HG03432 (cell line): ENCODE results near the gene DENND2A.
"Not testable (repeated sequence)": the region's sequence is repeated elsewhere in the genome, so short reads cannot be mapped to it uniquely, and the experiment has no call there.

ENCODE experiments used
- ATAC-seq: cut with Tn5 transposase; IDR thresholded peaks from one replicate; pipeline ENCODE4 v1.9.1; 2021; ENCODE audit warnings: mild to moderate bottlenecking, moderate library complexity; ENCODE audit not compliant: unreplicated experiment

The DENND2A gene

DNA sequence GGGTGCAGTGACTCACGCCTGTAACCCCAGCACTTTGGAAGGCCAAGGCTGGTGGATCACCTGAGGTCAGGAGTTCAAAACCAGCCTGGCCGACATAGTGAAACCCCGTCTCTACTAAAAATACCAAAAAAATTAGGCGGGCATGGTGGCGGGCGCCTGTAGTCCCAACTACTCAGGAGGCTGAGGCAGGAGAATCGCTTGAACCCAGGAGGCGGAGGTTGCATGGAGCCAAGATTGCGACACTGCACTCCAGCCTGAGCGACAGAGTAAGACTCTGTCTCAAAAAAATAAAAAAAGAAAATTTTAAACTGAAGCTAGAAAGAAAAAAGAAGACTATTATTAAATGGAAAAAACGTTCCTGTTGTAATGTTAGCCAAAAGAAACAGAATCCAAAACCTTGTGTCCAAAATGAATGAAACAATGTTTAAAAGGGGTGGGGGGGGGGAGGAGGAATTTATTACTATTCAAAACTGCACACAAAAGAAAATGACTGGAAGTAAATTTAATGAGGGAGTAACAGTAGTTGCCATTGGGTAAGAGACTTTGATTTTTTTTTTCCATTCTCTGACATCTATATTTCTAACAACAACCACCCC, 20.6 kb downstream of the DENND2A start:
- not testable (repeated sequence) for ATAC-seq

DNA sequence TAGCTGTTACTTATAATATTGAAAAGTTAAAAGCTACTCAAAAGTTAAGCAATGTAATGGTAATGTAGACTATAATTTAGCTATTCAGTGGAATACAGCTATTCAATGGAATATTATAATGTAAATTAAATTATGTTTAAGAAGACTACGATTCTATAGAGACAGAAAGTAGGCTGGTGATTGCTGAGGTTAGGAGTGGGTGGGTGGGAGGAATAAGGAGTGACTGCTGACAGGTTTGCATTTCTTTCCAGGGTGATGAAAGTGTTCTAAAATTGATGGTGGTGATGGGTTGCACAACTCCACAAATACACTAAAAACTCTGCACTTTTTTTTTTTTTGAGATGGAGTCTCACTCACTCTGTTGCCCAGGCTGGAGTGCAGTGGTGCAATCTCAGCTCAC, 21.4 kb downstream of the DENND2A start:
- ATAC-seq = no peak

DNA sequence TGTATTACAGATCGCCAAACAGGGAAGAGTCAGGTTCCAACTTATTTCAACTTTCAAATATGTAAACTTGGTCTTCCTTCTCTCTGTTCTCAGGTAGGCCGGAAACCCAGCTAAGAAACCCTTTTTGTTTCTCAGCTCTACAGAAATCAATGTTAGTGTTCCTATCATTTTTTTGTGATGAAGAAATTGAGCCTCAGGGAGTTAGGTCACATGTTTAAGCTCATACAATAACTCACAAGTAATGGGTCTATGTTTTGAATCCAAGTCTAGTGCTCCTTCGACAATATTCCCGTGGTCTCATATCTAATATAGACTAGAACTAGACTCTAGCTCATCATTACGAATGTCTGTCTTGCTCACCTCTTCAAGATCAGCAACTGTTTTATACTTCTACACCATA, 22.3 kb downstream of the DENND2A start:
- no peak for ATAC-seq

DNA sequence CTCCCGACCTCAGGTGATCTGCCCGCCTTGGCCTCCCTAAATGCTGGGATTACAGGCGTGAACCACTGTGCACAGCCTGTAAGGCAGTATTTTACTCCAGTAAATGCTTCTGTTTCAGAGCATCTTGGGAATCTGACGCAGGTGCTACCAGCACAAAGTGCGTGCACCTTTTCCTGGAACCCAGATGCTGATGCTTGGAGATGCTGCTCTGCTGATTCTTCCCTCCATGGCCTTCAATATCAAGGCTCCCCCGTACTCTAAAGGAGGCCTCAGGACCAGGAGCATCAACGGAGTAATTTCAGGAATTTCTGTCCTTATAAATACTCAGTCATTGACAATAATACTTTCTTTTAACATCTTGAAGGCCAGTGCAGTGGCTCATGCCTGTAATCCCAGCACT, 23.5 kb downstream of the DENND2A start:
- ATAC-seq = no peak

DNA sequence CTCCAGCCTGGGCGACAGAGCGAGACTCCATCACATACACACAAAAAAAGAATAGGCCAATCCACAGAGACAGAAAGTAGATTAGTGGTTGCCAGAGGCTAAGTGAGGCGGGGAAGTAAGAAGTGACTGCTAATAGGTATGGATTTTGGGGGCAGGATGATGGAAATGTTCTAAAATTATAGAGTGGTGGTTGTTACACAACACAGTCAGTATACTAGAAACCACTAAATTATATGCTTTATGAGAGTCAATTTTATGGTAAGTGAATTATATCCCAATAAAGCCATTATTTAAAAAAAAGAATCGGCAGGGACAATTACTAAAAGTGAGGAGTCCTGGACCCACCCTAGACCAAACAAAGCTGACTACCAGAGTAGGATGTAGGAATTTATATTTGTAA, 24.3 kb downstream of the DENND2A start:
- ATAC-seq = no peak

DNA sequence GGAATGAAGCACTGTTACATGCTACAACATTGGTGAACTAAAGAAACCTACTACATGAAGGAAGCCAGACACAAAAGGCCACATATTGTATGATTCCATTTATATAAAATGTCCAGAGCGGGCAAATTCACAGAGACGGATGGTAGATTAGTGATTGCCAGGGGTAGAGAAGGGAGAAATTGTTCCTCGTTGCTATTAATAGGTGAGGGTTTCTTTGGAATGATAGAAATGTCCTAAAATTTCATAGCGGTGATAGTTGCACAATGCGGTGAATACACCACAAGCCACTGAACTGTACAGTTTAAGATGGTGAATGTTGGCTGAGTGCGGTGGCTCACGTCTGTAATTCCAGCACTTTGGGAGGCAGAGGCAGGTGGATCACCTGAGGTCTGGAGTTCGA, 29.0 kb downstream of the DENND2A start:
- no peak for ATAC-seq

DNA sequence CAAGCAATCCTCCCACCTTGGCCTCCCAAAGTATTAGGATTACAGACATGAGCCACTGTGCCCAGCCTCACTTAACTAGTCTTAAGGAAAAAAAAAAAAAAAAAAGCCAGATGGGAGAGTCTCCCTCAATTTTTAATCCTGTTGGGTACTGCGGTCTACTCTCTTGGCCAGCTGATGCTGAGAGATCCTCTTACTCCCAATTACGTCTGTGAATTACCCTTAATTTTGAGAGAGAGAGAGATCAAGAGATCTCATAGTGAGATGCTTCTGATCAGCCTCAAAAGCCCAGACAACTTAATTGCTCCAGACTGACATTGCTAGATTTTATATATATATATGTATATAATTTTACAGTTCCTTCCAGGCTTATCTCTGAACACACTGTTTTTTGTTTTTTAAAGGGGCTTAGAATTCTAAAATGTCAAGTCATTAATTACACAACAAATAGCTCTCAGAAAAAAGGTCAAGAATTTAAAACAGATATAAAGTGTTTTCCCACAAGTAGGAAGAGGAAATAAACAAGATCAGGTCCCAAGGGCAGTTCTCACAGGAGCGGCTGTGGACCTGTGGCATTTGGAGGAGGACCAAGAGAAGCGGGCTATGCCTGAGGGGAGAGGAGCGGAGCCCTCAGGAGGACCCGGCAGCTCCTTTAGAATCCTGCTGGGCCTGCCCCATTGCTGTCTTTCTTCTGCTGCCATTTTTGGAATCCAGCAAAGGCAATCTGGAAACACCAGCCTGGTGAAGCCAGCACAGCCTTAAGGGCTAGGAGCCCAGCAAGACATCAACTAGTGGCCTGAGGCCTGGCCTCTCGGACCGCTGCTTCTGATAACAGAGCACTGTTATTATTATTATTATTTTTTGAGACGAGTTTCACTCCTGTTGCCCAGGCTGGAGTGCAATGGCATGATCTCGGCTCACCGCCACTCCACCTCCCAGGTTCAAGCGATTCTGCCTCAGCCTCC, 30.1 kb downstream of the DENND2A start:
- ATAC-seq = no peak

DNA sequence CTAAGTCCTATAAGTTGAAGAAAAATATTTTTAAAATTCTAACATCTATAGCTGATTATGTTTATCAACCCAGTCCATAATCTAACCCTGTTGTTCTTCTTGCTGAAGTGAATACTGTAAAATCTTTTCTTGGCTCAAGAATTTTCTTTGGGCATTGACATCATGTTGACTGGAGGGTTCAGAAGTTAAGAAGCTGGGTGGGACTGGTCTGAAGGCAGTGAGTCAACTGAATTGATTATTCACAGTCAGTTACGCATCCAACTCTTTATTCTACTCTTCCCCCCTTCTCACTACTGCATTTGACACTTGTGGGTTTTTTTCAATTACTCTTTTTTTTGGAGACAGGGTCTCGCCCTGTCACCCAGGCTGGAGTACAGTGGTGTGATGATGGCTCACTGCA, 31.0 kb downstream of the DENND2A start:
- no peak for ATAC-seq

DNA sequence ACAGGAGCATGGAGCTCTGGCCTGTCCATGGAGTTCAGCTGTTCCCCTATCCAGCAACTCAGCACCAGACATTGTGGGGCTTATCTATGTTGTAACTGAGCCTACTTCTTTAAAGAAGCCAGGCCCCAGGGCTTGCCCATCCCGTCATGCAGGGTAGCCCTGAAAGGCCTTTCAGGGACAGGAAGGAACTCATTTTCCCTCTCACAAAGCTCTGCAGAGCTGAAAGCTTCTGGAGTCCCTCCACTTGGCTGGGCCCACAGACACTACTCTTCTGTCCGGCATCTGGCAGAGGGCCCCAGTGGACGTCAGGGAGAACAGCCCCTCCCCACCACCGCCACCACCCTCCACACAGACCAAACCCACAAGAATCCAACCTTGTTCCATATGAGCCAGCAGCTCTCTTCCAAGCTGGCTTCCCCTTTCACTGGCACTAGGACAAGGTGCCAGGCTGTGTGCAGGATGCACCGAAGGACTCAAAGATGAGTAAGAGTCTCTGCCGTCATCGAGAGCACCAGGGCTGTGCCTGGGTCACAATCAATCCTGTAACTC, 33.1 kb downstream of the DENND2A start:
- ATAC-seq = no peak

DNA sequence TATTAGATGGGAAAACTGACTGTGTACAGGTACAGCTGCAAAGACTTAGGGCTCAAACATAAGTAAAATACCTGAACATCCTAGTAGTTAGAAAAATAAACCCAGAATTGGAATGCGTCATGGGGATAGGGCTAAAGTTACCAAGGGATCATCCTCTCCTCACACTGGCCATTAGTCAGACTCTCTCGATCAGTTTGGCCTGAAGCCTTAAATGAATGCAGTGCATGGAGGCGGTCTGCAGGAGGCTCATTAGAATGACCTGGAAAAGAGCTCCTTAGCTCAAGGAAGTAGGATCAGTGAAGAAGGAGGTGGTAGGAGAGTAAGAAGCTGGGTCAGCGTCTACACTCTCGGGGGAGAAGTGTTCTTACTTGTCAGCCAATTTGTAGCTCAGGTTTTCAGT, 35.3 kb downstream of the DENND2A start:
- ATAC-seq = no peak

DNA sequence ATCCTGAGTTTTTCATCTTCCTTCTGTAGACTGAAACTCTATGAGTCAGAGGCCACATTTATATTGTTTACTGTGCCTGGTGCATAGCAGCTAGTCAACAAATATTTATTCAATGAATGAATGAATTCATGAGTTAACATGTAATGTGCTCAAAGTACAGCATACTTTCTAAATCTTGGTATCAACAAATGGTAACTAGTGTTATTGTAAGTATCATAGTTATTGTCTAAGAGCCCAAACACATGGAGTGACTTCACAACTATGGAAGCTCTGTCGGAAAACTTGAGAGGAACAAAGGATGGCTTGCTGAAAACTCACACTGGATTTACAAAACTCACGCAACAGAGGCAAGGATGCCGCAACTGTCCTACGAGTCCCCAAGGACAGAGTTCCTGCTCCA, 35.9 kb downstream of the DENND2A start:
- no peak for ATAC-seq

DNA sequence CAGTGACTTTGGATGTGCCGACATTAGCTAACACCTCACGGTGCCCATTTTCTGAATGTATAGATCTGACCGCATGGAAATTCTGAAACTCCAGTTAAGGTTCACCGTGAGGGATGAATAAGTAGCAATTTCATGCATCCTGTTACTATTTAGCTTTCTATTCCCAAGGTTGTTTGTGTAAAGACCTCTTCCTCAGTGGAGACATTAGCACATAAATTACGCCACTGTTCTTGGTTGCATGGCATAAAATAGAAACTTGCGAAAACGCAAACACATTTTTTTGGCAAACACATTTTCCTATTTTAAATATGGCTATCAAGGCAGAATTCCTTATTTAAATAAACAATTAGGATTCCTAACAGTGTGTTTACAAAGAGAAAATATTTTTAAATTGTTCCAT, 36.5 kb downstream of the DENND2A start:
- ATAC-seq = no peak

DNA sequence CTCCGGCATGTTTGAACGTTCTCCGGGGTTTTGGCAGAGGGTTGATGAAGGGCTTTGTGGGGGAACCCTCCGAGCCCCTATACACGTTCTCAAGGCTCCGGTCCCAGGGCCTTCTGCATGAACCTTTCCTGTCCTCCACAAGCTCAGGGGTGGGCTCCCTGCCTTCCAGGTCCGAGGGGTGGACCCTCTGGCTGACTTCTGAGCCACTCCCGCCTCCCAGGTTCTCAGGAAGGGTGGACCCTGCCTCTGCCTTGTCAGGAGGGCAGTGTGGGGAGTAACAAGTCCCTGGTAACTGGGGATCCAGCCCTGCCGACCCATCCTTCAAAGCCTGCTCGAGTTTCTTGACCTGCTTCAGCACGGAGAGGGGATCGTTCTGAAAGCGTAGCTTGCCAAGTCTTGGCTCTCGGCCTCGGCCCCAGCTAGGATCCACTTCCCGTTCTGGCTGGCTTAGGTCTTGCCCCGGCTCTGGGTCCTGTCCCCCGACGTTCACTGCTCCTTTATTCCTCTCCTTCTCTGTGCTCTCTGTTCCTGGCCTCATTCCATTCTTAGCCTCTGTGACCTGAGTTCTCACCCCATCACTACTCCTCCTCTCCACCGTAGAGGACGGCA, 38.9 kb downstream of the DENND2A start:
- ATAC-seq = no peak

DNA sequence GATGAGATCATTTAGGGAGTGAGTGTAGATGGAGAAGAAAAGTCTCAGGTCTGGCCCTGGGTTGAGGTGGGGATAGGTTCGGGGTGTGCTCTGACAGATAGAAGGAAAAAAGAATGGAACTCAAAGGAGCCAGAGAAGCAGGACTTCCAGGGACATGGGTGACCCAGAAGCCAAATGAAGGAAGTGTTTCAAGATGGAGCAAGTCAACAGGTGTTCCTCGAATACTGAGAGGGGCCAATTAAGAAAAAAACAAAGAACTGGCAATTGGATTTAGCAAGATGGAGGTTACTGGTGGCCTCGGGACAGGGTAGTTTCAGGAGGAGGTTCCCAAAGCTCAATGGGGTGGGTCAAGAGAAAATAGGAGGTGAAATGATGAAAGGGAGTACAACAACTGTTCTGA, 40.3 kb downstream of the DENND2A start:
- ATAC-seq = no peak

DNA sequence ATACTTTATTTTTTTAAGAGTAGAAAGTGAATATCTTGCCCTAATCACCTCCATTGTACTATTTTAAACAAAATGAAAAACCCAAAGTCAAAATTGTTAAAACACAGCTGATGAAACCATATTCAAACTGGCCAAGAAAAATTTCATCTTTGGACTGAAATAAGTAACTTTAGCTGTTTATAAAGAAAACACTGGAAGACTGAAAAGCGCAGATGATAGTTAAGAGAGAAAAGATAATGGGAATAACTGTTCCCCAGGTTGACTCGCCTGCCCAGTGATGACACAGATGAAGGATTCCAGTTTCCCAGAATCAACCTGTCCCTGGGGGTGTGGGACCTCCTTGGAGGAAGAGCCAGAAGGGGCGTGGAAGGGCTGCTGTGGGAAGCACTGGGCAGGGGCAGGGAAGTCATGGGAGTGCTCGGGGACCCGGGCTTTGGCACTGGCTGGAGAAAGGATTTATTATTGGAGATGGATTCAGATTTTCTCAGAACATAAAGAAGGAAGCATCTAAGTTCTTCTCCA, 43.1 kb downstream of the DENND2A start:
- no peak for ATAC-seq

DNA sequence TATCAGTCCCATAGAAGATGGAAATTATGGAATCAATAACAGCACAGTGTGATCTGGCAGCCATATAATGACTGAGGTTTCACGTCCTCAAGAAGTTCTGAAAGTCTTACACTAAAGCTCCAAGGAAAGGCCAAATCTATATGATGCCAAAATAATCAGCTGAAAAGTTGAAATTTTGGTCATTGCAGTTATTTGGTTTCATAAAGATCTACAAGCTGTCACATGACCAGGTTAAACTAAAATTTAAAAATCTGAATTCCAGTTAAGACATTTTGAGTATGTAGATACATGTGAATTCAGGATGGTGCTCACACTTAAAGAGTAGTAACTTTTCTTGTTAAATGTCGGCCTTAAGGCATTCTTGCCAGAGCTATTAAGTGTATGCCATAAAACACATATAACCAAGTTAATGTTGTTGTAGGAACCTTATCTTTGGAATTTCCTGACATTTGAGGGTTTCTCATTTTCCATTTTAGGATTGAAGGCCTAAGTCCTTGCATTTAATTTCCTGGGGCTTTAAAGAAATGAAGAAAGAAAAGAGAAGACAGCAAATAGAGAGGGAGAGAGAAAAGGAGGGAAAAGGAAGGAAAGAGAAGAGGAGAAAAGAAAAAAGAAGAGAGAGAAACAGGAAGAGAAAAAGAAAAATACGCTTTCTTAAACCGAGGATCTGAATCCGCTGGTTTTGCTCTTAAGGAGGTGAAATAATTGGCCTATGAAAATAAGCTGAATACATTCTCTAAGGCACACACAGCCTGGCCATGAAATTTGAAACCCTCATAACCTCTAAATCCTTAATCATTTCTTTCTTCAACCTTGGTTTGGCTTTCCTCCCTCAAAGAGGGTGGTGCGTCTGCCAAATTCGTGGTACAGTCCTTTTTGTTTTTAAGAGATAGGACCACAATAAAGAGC, 43.8 kb downstream of the DENND2A start:
- no peak for ATAC-seq

DNA sequence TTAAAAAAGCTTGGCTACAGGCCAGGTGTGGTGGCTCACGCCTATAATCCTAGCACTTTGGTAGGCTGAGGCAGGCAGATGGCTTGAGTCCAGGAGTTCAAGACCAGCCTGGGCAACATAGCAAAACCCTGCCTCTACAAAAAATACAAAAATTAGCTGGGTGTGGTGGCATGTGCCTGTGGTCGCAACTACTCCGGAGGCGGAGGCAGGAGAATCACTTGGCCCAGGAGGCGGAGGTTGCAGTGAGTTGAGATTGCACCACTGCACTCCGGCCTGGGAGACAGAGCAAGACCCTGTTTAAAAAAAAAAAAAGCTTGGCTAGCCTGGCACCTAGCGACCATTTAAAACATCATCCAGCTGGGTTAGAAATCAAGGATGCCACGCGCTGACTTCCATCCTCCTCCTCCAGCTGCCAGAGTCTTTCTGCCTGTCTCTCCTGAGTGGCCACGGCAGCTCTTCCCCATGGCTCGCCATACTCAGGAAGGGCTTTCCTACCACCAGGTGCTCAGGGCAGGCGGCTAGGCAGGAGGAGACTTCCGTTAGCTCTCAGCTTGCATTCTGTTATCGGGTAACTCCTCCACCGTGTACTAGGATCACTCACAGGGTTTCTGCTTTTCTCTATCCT, 45.0 kb downstream of the DENND2A start:
- ATAC-seq = no peak

DNA sequence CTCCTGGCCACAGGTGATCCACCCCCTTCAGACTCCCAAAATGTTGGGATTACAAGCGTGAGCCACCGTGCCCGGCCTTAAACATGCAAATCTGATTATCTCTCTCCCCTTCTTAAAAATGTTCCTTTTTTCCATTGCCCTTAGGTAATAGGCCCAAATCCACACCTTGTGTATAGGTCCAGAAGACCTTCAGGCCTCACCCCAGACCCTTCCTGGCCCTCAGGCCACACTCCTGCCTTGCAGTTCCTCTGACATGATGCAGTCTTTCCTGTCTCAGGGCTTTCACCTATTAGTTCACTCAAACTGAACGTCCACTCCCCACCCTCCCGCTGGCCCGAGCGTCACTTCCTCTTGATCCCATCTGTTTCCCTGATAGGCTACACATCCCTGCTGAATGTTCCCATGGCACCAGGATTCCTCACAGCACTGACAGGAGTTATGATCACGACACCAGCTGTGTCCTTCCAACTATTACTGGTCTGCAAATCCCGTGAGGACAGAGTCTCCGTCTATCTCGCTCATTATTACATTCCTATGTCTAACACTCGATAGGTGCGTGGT, 46.4 kb downstream of the DENND2A start:
- no peak for ATAC-seq

DNA sequence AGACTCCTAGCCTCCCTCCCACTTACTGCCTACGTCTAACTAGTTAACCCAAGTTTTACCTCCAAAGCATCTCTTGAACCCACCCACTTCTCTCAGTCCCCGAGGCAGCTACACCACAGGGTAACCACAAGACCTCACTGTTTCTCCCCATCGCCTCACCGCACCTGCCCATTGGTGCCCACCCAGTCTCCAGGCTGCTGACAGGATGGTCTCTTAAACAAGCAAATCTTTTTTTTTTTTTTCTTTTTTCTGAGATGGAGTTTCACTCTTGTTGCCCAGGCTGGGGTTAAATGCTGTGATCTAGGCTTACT, 47.0 kb downstream of the DENND2A start:
- peak; percentile 67 for ATAC-seq
